GM23338 (cell line): Measurements from ENCODE around the gene SEM1. TPM values are rescaled to one million over a fixed set of nuclear protein-coding genes. Genes with fewer than 3 reads are reported as not detected.

ENCODE experiments used
- ATAC-seq: fragments of 200-7000 bp; cut with Tn5 transposase; 3 replicates; pipeline ENCODE4 v1.9.1; 2020
- DNase-seq: peaks from one replicate; pipeline ENCODE4 v3.0.0-alpha.2; 2015; ENCODE audit warnings: low spot score
- H2AFZ ChIP-seq: fragments of 200-600 bp; sonication (generic); 2 replicates; pipeline ENCODE4 v1.8.0; 2016; ENCODE audit warnings: antibody characterized with exemption, mild to moderate bottlenecking, moderate library complexity
- H3F3A ChIP-seq: fragments of 200-600 bp; sonication (generic); replicated peaks from 2 replicates; pipeline ENCODE4 v1.8.0; 2017; ENCODE audit warnings: antibody characterized with exemption, mixed run types, low read depth
- H3K27ac ChIP-seq: fragments of 200-600 bp; sonication (generic); 2 replicates; pipeline ENCODE4 v1.6.1; 2016; ENCODE audit warnings: low read depth
- H3K27me3 ChIP-seq: fragments of 200-600 bp; sonication (generic); 2 replicates; pipeline ENCODE4 v1.8.0; 2016; ENCODE audit warnings: mild to moderate bottlenecking, mixed run types, moderate library complexity; ENCODE audit not compliant: insufficient read depth
- H3K36me3 ChIP-seq: fragments of 200-600 bp; sonication (generic); 2 replicates; pipeline ENCODE4 v1.8.0; 2016; ENCODE audit warnings: mild to moderate bottlenecking; ENCODE audit not compliant: insufficient read depth
- H3K4me1 ChIP-seq: fragments of 200-600 bp; sonication (generic); 2 replicates; pipeline ENCODE4 v1.8.0; 2016; ENCODE audit warnings: mild to moderate bottlenecking, moderate library complexity; ENCODE audit not compliant: insufficient read depth
- H3K4me2 ChIP-seq: fragments of 200-600 bp; sonication (generic); 2 replicates; pipeline ENCODE4 v1.7.1; 2017; ENCODE audit warnings: mixed run types
- H3K4me3 ChIP-seq: fragments of 200-600 bp; sonication (generic); 2 replicates; pipeline ENCODE4 v1.6.1; 2016; ENCODE audit warnings: mixed run types
- H3K79me2 ChIP-seq: fragments of 200-600 bp; sonication (generic); replicated peaks from 2 replicates; pipeline ENCODE4 v1.8.0; 2017; ENCODE audit warnings: mild to moderate bottlenecking; ENCODE audit not compliant: insufficient read depth
- H3K9me2 ChIP-seq: fragments of 200-600 bp; sonication (generic); 2 replicates; pipeline ENCODE4 v1.8.0; 2017; ENCODE audit not compliant: insufficient read depth
- H4K20me1 ChIP-seq: fragments of 200-600 bp; sonication (generic); replicated peaks from 2 replicates; pipeline ENCODE4 v1.8.0; 2017; ENCODE audit warnings: mild to moderate bottlenecking; ENCODE audit not compliant: insufficient read depth
- H3K27ac Mint-ChIP-seq: 2 replicates; pipeline ENCODE4 v1.8.0; 2020; ENCODE audit warnings: inconsistent platforms, mild to moderate bottlenecking, moderate library complexity, mixed read lengths
- H3K27me3 Mint-ChIP-seq: 3 replicates; pipeline ENCODE4 v1.8.0; 2022; ENCODE audit warnings: low read depth, mild to moderate bottlenecking, moderate library complexity, mixed read lengths, inconsistent platforms; ENCODE audit not compliant: insufficient read depth, poor library complexity
- H3K36me3 Mint-ChIP-seq: 3 replicates; pipeline ENCODE4 v1.8.0; 2021; ENCODE audit warnings: low read depth, mild to moderate bottlenecking, inconsistent platforms, moderate library complexity, mixed read lengths
- H3K4me1 Mint-ChIP-seq: 3 replicates; pipeline ENCODE4 v1.8.0; 2020; ENCODE audit warnings: mild to moderate bottlenecking, inconsistent platforms, mixed read lengths
- H3K4me3 Mint-ChIP-seq: 3 replicates; pipeline ENCODE4 v1.8.0; 2021; ENCODE audit warnings: moderate library complexity, mild to moderate bottlenecking, inconsistent platforms, mixed read lengths
- H3K9me3 Mint-ChIP-seq: 3 replicates; pipeline ENCODE4 v1.8.0; 2020; ENCODE audit warnings: moderate library complexity, mild to moderate bottlenecking, inconsistent platforms, mixed read lengths
- CREB1 ChIP-seq: fragments of 250-450 bp; sonication (Bioruptor Pico); IDR thresholded peaks from 2 replicates; pipeline ENCODE4 v1.5.0; 2020; ENCODE audit warnings: low read depth, mild to moderate bottlenecking, moderate library complexity
- EZH2 ChIP-seq: fragments of 200-600 bp; sonication (generic); IDR thresholded peaks from one replicate; pipeline ENCODE4 v1.8.0; 2017; ENCODE audit warnings: antibody characterized with exemption, mild to moderate bottlenecking, low read depth; ENCODE audit not compliant: unreplicated experiment
- EZH2phosphoT487 ChIP-seq: fragments of 200-600 bp; sonication (generic); IDR thresholded peaks from one replicate; pipeline ENCODE4 v1.8.1; 2018; ENCODE audit warnings: antibody characterized with exemption; ENCODE audit not compliant: unreplicated experiment
- JUNB ChIP-seq: IDR thresholded peaks from one replicate; pipeline ENCODE4 v1.6.1; 2016; ENCODE audit warnings: antibody characterized with exemption; ENCODE audit not compliant: unreplicated experiment
- NANOG ChIP-seq: IDR thresholded peaks from 2 replicates; pipeline ENCODE4 v1.6.1; 2016; ENCODE audit warnings: antibody characterized with exemption, borderline replicate concordance
- POLR2AphosphoS5 ChIP-seq: IDR thresholded peaks from 2 replicates; pipeline ENCODE4 v1.6.1; 2016; ENCODE audit warnings: antibody characterized with exemption, low read depth
- STAT1 ChIP-seq: IDR thresholded peaks from one replicate; pipeline ENCODE4 v1.6.1; 2016; ENCODE audit warnings: antibody characterized with exemption; ENCODE audit not compliant: unreplicated experiment
- ZNF114 ChIP-seq: fragments of 250-450 bp; sonication (Bioruptor Pico); IDR thresholded peaks from 2 replicates; pipeline ENCODE4 v1.5.0; 2020; ENCODE audit warnings: mild to moderate bottlenecking, moderate library complexity
- ZNF331 ChIP-seq: fragments of 250-450 bp; sonication (Bioruptor Pico); IDR thresholded peaks from 2 replicates; pipeline ENCODE4 v1.5.0; 2020; ENCODE audit warnings: low read depth, mild to moderate bottlenecking, moderate library complexity
- polyA plus RNA-seq: library from polyadenylated mRNA; unstranded; fragments of >200 nt; fragmentation: Nextera tagmentation; extraction: Ambion mirVana; gene quantifications from 2 replicates; pipeline ENCODE4 v1.2.1, GENCODE V29; 2016
- total RNA-seq: library from RNA; depleted of rRNA; stranded (reverse); fragments of >200 nt; shearing (Covaris generic); gene quantifications from 2 replicates; pipeline ENCODE4 v1.2.3, GENCODE V29; 2014
- TF ChIP-seq, protein P1 (sequence below), 2 experiments: fragments of 200-600 bp in 1 of 2; sonication (generic) in 1 of 2; conservative IDR thresholded peaks; 2 replicates each; pipeline versions ENCODE4 v1.5.1 to v1.6.1; 2016 to 2017; ENCODE audit warnings: antibody characterized with exemption in 2 of 2, low read depth in 2 of 2, mild to moderate bottlenecking in 2 of 2, moderate library complexity in 1 of 2
- TF ChIP-seq, protein P2 (sequence below): IDR thresholded peaks from 2 replicates; pipeline ENCODE4 v1.6.1; 2016; ENCODE audit warnings: antibody characterized with exemption
- TF ChIP-seq, protein P3 (sequence below): fragments of 250-450 bp; sonication (Bioruptor Pico); IDR thresholded peaks from 2 replicates; pipeline ENCODE4 v1.5.0; 2020; ENCODE audit warnings: mild to moderate bottlenecking, moderate library complexity

The SEM1 gene
- total and polyA plus RNA-seq, 2 experiments from 2014 or later: 71.7 to 1,042 TPM

DNA sequence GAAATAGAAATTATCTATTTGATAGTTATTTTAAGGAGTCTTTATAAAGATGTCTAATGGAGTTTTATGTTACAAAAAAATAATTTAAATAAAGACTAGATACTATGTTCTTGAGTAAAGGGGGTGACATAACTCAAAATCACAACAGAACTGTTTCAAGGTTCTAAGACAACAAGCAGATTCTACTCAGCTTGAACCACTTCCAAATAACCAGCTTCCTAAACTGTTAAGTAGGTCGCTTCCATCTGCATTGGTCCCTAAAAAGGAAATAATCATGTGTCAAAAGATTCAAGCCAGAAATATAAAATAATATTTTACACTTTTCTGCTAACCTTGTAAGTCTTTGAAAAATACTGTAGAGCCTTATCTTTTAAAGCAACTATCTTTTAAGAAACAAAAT lies 14.1 kb downstream of the SEM1 start:
- Mint-ChIP-seq H3K36me3 (peaks cover 12% of the 10 kb centered on the region; the same call in 2 of the 3 replicates), H3K4me1 (no peaks in the 10 kb centered on the region), H3K27me3 (no peaks in the 10 kb centered on the region), H3K27ac (no peak overlapping the region), H3K4me3 (no peak overlapping the region), H3K9me3 (no peaks in the 10 kb centered on the region)
- Histone ChIP-seq H3K79me2 (peaks cover 89% of the 10 kb centered on the region), H3K36me3 (no peaks in the 10 kb centered on the region; the same call in 1 of the 2 replicates), H4K20me1 (peaks cover 26% of the 10 kb centered on the region), H3F3A (no peaks in the 10 kb centered on the region), H3K4me3 (no peak overlapping the region), H3K27ac (no peak overlapping the region), H3K4me2 (no peak overlapping the region), H3K9me2 (no peaks in the 10 kb centered on the region), H2AFZ (no peak overlapping the region), H3K27me3 (no peaks in the 10 kb centered on the region), H3K4me1 (no peaks in the 10 kb centered on the region)
- TF ChIP-seq NANOG (no peak), JUNB (no peak), ZNF114 (CRISPR knock-in tag) (no peak), ZNF331 (CRISPR knock-in tag) (no peak), EZH2phosphoT487 (no peak), POLR2AphosphoS5 (no peak), EZH2 (no peak), STAT1 (no peak), CREB1 (no peak)
- TF ChIP-seq, protein P1, sequence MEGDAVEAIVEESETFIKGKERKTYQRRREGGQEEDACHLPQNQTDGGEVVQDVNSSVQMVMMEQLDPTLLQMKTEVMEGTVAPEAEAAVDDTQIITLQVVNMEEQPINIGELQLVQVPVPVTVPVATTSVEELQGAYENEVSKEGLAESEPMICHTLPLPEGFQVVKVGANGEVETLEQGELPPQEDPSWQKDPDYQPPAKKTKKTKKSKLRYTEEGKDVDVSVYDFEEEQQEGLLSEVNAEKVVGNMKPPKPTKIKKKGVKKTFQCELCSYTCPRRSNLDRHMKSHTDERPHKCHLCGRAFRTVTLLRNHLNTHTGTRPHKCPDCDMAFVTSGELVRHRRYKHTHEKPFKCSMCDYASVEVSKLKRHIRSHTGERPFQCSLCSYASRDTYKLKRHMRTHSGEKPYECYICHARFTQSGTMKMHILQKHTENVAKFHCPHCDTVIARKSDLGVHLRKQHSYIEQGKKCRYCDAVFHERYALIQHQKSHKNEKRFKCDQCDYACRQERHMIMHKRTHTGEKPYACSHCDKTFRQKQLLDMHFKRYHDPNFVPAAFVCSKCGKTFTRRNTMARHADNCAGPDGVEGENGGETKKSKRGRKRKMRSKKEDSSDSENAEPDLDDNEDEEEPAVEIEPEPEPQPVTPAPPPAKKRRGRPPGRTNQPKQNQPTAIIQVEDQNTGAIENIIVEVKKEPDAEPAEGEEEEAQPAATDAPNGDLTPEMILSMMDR (conservative IDR thresholded peaks at IDR 0.05; ENCODE audit: low read depth in 2 of 2): no peak
- TF ChIP-seq, protein P2, sequence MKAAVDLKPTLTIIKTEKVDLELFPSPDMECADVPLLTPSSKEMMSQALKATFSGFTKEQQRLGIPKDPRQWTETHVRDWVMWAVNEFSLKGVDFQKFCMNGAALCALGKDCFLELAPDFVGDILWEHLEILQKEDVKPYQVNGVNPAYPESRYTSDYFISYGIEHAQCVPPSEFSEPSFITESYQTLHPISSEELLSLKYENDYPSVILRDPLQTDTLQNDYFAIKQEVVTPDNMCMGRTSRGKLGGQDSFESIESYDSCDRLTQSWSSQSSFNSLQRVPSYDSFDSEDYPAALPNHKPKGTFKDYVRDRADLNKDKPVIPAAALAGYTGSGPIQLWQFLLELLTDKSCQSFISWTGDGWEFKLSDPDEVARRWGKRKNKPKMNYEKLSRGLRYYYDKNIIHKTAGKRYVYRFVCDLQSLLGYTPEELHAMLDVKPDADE: no peak
- TF ChIP-seq, protein P3, sequence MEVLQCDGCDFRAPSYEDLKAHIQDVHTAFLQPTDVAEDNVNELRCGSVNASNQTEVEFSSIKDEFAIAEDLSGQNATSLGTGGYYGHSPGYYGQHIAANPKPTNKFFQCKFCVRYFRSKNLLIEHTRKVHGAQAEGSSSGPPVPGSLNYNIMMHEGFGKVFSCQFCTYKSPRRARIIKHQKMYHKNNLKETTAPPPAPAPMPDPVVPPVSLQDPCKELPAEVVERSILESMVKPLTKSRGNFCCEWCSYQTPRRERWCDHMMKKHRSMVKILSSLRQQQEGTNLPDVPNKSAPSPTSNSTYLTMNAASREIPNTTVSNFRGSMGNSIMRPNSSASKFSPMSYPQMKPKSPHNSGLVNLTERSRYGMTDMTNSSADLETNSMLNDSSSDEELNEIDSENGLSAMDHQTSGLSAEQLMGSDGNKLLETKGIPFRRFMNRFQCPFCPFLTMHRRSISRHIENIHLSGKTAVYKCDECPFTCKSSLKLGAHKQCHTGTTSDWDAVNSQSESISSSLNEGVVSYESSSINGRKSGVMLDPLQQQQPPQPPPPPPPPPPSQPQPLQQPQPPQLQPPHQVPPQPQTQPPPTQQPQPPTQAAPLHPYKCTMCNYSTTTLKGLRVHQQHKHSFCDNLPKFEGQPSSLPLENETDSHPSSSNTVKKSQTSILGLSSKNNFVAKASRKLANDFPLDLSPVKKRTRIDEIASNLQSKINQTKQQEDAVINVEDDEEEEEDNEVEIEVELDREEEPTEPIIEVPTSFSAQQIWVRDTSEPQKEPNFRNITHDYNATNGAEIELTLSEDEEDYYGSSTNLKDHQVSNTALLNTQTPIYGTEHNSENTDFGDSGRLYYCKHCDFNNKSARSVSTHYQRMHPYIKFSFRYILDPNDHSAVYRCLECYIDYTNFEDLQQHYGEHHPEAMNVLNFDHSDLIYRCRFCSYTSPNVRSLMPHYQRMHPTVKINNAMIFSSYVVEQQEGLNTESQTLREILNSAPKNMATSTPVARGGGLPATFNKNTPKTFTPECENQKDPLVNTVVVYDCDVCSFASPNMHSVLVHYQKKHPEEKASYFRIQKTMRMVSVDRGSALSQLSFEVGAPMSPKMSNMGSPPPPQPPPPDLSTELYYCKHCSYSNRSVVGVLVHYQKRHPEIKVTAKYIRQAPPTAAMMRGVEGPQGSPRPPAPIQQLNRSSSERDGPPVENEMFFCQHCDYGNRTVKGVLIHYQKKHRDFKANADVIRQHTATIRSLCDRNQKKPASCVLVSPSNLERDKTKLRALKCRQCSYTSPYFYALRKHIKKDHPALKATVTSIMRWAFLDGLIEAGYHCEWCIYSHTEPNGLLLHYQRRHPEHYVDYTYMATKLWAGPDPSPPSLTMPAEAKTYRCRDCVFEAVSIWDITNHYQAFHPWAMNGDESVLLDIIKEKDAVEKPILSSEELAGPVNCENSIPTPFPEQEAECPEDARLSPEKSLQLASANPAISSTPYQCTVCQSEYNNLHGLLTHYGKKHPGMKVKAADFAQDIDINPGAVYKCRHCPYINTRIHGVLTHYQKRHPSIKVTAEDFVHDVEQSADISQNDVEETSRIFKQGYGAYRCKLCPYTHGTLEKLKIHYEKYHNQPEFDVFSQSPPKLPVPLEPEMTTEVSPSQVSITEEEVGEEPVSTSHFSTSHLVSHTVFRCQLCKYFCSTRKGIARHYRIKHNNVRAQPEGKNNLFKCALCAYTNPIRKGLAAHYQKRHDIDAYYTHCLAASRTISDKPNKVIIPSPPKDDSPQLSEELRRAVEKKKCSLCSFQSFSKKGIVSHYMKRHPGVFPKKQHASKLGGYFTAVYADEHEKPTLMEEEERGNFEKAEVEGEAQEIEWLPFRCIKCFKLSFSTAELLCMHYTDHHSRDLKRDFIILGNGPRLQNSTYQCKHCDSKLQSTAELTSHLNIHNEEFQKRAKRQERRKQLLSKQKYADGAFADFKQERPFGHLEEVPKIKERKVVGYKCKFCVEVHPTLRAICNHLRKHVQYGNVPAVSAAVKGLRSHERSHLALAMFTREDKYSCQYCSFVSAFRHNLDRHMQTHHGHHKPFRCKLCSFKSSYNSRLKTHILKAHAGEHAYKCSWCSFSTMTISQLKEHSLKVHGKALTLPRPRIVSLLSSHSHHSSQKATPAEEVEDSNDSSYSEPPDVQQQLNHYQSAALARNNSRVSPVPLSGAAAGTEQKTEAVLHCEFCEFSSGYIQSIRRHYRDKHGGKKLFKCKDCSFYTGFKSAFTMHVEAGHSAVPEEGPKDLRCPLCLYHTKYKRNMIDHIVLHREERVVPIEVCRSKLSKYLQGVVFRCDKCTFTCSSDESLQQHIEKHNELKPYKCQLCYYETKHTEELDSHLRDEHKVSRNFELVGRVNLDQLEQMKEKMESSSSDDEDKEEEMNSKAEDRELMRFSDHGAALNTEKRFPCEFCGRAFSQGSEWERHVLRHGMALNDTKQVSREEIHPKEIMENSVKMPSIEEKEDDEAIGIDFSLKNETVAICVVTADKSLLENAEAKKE (CRISPR knock-in tag): no peak
- no peak for ATAC-seq
- no peak for DNase-seq
